ENCODE measurements around the gene GMEB1.

Gene GMEB1

GRCh38 chr1:28668191-28668955, at the start of gene GMEB1:
TSS of gene GMEB1 (plus strand) at chr1:28668784. CDS start at chr1:28683613, 14,829 bp downstream.
- peak; percentile 91 for FAIRE-seq
- TF ChIP-seq CTCF (IDR thresholded peaks at IDR 0.05; ENCODE audit: insufficient read depth, missing control alignments), result no peak
- peak; percentile 75 for DNase-seq (ENCODE audit: insufficient read length, low spot score)

- no peak for TF ChIP-seq CTCF (IDR thresholded peaks at IDR 0.05; ENCODE audit: insufficient read depth, missing control alignments)
- DNase-seq (ENCODE audit: insufficient read length, low spot score) (no peak), FAIRE-seq (no peak)
These were observed 36.9 kb upstream of the GMEB1 start for GRCh38 chr1:28631713-28632112.

- no peak for DNase-seq (ENCODE audit: insufficient read length, low spot score)
- no peak for TF ChIP-seq CTCF (IDR thresholded peaks at IDR 0.05; ENCODE audit: insufficient read depth, missing control alignments)
- FAIRE-seq, result no peak
These were observed 36.0 kb upstream of the GMEB1 start for GRCh38 chr1:28632560-28632959.

GRCh38 chr1:28640766-28641165, 27.8 kb upstream of the GMEB1 start:
- no peak for FAIRE-seq
- DNase-seq (ENCODE audit: insufficient read length, low spot score), result no peak
- peak; percentile 8 for TF ChIP-seq CTCF (IDR thresholded peaks at IDR 0.05; ENCODE audit: insufficient read depth, missing control alignments)

- DNase-seq (ENCODE audit: insufficient read length, low spot score) (no peak), FAIRE-seq (no peak)
- no peak for TF ChIP-seq CTCF (IDR thresholded peaks at IDR 0.05; ENCODE audit: insufficient read depth, missing control alignments)
These were observed 26.3 kb upstream of the GMEB1 start for GRCh38 chr1:28642056-28642846.

- peak; percentile 54 for TF ChIP-seq CTCF (IDR thresholded peaks at IDR 0.05; ENCODE audit: insufficient read depth, missing control alignments)
- DNase-seq (ENCODE audit: insufficient read length, low spot score) (peak; percentile 73), FAIRE-seq (no peak)
These were observed 25.5 kb upstream of the GMEB1 start, which contains the start of gene TAF12 for GRCh38 chr1:28642847-28643635. TSS of gene TAF12 (minus strand) at chr1:28643067. CDS start at chr1:28622081, 20,986 bp downstream.
